Endodermal cell (in vitro differentiated cells): ENCODE results near the gene FAAP20. TPM values are rescaled to one million over a fixed set of nuclear protein-coding genes. Genes with fewer than 3 reads are reported as not detected.

Source experiments
- DNase-seq: peaks from one replicate; pipeline ENCODE4 v3.0.0-alpha.2; 2017
- H3K27ac ChIP-seq: 2 replicates; pipeline ENCODE4 v1.5.1; 2013; ENCODE audit warnings: mild to moderate bottlenecking, low read depth, low read length, moderate library complexity
- H3K27me3 ChIP-seq: 2 replicates; pipeline ENCODE4 v1.6.1; 2013; ENCODE audit warnings: mild to moderate bottlenecking, low read length, moderate library complexity; ENCODE audit not compliant: insufficient read depth, control insufficient read depth, poor library complexity, severe bottlenecking
- H3K36me3 ChIP-seq: 2 replicates; pipeline ENCODE4 v1.7.0; 2013; ENCODE audit warnings: mild to moderate bottlenecking, low read length, moderate library complexity; ENCODE audit not compliant: control insufficient read depth, insufficient read depth
- H3K4me1 ChIP-seq: one replicate; pipeline ENCODE4 v1.7.0; 2013; ENCODE audit warnings: low read length; ENCODE audit not compliant: control insufficient read depth, insufficient read depth
- H3K4me3 ChIP-seq: 2 replicates; pipeline ENCODE4 v1.5.1; 2013; ENCODE audit warnings: mild to moderate bottlenecking, low read length, moderate library complexity
- H3K9ac ChIP-seq: 2 replicates; pipeline ENCODE4 v1.6.1; 2013; ENCODE audit warnings: mild to moderate bottlenecking, low read length, moderate library complexity; ENCODE audit not compliant: poor library complexity, severe bottlenecking; ENCODE audit errors: extremely low read depth
- H3K9me3 ChIP-seq: 2 replicates; pipeline ENCODE4 v1.6.1; 2013; ENCODE audit warnings: mild to moderate bottlenecking, low read length, moderate library complexity; ENCODE audit not compliant: control insufficient read depth
- H3K27ac Mint-ChIP-seq: 2 replicates; pipeline ENCODE4 v1.8.0; 2020; ENCODE audit warnings: mixed read lengths
- H3K27me3 Mint-ChIP-seq: 2 replicates; pipeline ENCODE4 v1.8.0; 2021; ENCODE audit warnings: mild to moderate bottlenecking, mixed read lengths; ENCODE audit not compliant: insufficient read depth
- H3K36me3 Mint-ChIP-seq: 2 replicates; pipeline ENCODE4 v1.8.0; 2020; ENCODE audit warnings: low read depth, mixed read lengths
- H3K4me1 Mint-ChIP-seq: 2 replicates; pipeline ENCODE4 v1.8.0; 2020; ENCODE audit warnings: mixed read lengths
- H3K4me3 Mint-ChIP-seq: 2 replicates; pipeline ENCODE4 v1.8.0; 2020; ENCODE audit warnings: mild to moderate bottlenecking, moderate library complexity, mixed read lengths
- H3K9me3 Mint-ChIP-seq: 2 replicates; pipeline ENCODE4 v1.8.0; 2020; ENCODE audit warnings: mild to moderate bottlenecking, mixed read lengths
- CTCF ChIP-seq: fragments of 200-600 bp; sonication (generic); conservative IDR thresholded peaks from 2 replicates; pipeline ENCODE4 v1.5.0; 2021; ENCODE audit warnings: antibody characterized with exemption, mild to moderate bottlenecking
- WGBS, 2 experiments: methylation state at CpG; one replicate each; pipeline versions ENCODE4 v1.1.5 to v1.1.7; 2013; ENCODE audit warnings: missing lambda C conversion rate in 2 of 2, mixed read lengths in 1 of 2; ENCODE audit not compliant: insufficient coverage in 1 of 2, insufficient read length in 1 of 2; 5-methylcytosine and 5-hydroxymethylcytosine counted together
- total RNA-seq, 2 donors: library from RNA; stranded (reverse); fragmentation: NEBNext Ultra II Directional in 1 of 2; extraction: Animal tissue kit (Norgen Biotek cat#: 25700) in 1 of 2; gene quantifications; 2 replicates in 1 of 2; 3 replicates in 1 of 2; pipeline ENCODE4 v1.2.1, GENCODE V29; 2021

FAAP20 gene
- total RNA-seq, 2 donors from 2014 or later = 126 to 154 TPM

GRCh38 chr1:2232255-2232915 is 37.8 kb upstream of the FAAP20 start:
- no peak for DNase-seq
- no peak overlapping the region for H3K27ac Mint-ChIP-seq
- no peaks in the 10 kb centered on the region for H3K27me3 Mint-ChIP-seq
- Histone ChIP-seq H3K27me3 (no peaks in the 10 kb centered on the region), H3K27ac (no peak overlapping the region), H3K9me3 (no peaks in the 10 kb centered on the region), H3K4me3 (peak overlapping the region; percentile 43), H3K36me3 (peaks cover 4% of the 10 kb centered on the region), H3K9ac (no peak overlapping the region), H3K4me1 (peaks cover 9% of the 10 kb centered on the region)
- no peaks in the 10 kb centered on the region for H3K9me3 Mint-ChIP-seq
- peak overlapping the region; percentile 93 for H3K4me3 Mint-ChIP-seq
- WGBS, 2 experiments = 85 to 89% methylated on average over 10 to 17 of the region's 17 CpGs
- no peak for TF ChIP-seq CTCF
- H3K4me1 Mint-ChIP-seq = peaks cover 45% of the 10 kb centered on the region
- peaks cover 8% of the 10 kb centered on the region for H3K36me3 Mint-ChIP-seq

DNA sequence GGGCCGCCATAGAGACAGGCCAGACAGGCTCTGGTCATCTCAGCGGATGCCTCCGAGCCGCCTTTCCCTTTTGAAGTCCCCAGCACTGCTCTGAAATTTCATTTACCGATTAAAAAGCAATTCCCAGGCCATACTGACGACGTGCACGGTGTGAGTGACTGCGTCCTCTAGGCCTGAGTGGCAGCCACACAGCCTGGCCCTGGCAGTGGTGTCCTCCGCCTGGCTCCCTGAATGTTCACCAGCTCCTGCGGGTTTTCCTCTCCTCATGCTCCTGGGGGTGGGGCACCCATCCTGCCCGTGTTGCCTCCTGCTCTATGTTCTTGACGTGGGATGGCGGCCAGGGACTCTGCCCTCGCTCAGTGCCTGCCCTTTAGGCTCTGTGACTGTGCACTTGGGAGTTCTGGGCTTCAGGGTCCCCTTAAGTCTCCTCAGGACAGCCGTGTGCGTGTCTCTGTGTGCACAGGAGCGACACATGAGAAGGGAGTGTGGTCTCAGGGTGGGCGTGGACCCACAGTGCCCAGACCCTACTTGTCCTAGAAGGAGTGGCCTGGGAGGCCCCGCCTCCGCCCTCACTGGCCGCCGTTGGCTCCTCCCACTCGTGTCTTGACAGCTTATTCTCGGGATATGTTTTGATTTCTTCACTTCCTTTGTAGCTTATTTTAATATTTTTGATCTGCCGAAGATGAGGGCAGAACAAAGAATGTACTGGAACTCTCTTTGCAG is 37.1 kb upstream of the FAAP20 start:
- H3K36me3 Mint-ChIP-seq = peaks cover 8% of the 10 kb centered on the region
- peak overlapping the region; percentile 68 for H3K27ac ChIP-seq
- H3K27ac Mint-ChIP-seq = peak overlapping the region; percentile 60
- peaks cover 40% of the 10 kb centered on the region for H3K4me1 Mint-ChIP-seq
- peaks cover 3% of the 10 kb centered on the region for H3K36me3 ChIP-seq
- peaks cover 7% of the 10 kb centered on the region for H3K4me1 ChIP-seq
- peak; percentile 87 for DNase-seq
- peak overlapping the region; percentile 76 for H3K9ac ChIP-seq
- no peaks in the 10 kb centered on the region for H3K9me3 Mint-ChIP-seq
- H3K27me3 Mint-ChIP-seq = no peaks in the 10 kb centered on the region
- H3K27me3 ChIP-seq = no peaks in the 10 kb centered on the region
- H3K4me3 ChIP-seq = peak overlapping the region; percentile 91
- H3K9me3 ChIP-seq = no peaks in the 10 kb centered on the region
- TF ChIP-seq CTCF = no peak
- WGBS, 2 experiments = 67 to 75% methylated on average over 23 to 26 of the region's 26 CpGs
- peak overlapping the region; percentile 93 for H3K4me3 Mint-ChIP-seq

- Mint-ChIP-seq H3K27me3 (no peaks in the 10 kb centered on the region), H3K4me1 (peaks cover 43% of the 10 kb centered on the region), H3K27ac (peak overlapping the region; percentile 74), H3K36me3 (peaks cover 8% of the 10 kb centered on the region), H3K4me3 (peak overlapping the region; percentile 93), H3K9me3 (no peaks in the 10 kb centered on the region)
- peaks cover 3% of the 10 kb centered on the region for H3K36me3 ChIP-seq
- peak overlapping the region; percentile 68 for H3K27ac ChIP-seq
- DNase-seq = peak; percentile 64
- WGBS, 2 experiments = 57 to 62% methylated on average over 14 to 30 of the region's 30 CpGs
- no peak for TF ChIP-seq CTCF
- peak overlapping the region; percentile 91 for H3K4me3 ChIP-seq
- H3K9me3 ChIP-seq = no peaks in the 10 kb centered on the region
- H3K9ac ChIP-seq = peak overlapping the region; percentile 76
- H3K27me3 ChIP-seq = no peaks in the 10 kb centered on the region
- peaks cover 7% of the 10 kb centered on the region for H3K4me1 ChIP-seq
These were observed 36.4 kb upstream of the FAAP20 start for GRCh38 chr1:2230781-2231531.
